HepG2 (cell line): ENCODE measurements around the gene MYOZ3.

Experiments used
- CEBPB ChIP-seq: IDR thresholded peaks from 2 replicates; pipeline ENCODE4 v1.6.1; 2011; ENCODE audit warnings: low read depth, low read length, improper control_type of control experiment, borderline replicate concordance
- CHD4 ChIP-seq: fragments of 200-600 bp; sonication (generic); IDR thresholded peaks from 2 replicates; pipeline ENCODE4 v1.7.0; 2017; ENCODE audit warnings: mild to moderate bottlenecking, low read length, borderline replicate concordance
- EZH2 ChIP-seq: conservative IDR thresholded peaks from 2 replicates; pipeline ENCODE4 v1.6.1; 2012; ENCODE audit warnings: mild to moderate bottlenecking, low read depth, low read length, moderate library complexity
- HDAC1 ChIP-seq: sonication (generic); formaldehyde crosslinking; IDR thresholded peaks from 2 replicates; pipeline ENCODE4 v1.5.1; 2020; ENCODE audit warnings: mild to moderate bottlenecking, missing genetic modification reagents
- NKX3-1 ChIP-seq: sonication (generic); formaldehyde crosslinking; IDR thresholded peaks from 2 replicates; pipeline ENCODE4 v1.5.0; 2020; ENCODE audit warnings: missing genetic modification reagents
- POLR2A ChIP-seq, 2 experiments: IDR thresholded peaks; 2 replicates each; pipeline ENCODE4 v1.6.1; 2011; ENCODE audit warnings: low read depth in 2 of 2, low read length in 2 of 2, mild to moderate bottlenecking in 1 of 2, moderate library complexity in 1 of 2; ENCODE audit not compliant: insufficient read depth in 1 of 2
- RXRA ChIP-seq: sonication (generic); formaldehyde crosslinking; IDR thresholded peaks from 2 replicates; pipeline ENCODE4 v1.5.1; 2020; ENCODE audit warnings: missing genetic modification reagents
- SCMH1 ChIP-seq: sonication (generic); formaldehyde crosslinking; IDR thresholded peaks from 2 replicates; pipeline ENCODE4 v1.9.0; 2021; ENCODE audit warnings: missing genetic modification reagents, mild to moderate bottlenecking, borderline replicate concordance
- XBP1 ChIP-seq: sonication (generic); formaldehyde crosslinking; IDR thresholded peaks from 2 replicates; pipeline ENCODE4 v1.5.0; 2020; ENCODE audit warnings: missing genetic modification reagents
- ZBTB33 ChIP-seq: sonication (generic); formaldehyde crosslinking; IDR thresholded peaks from 2 replicates; pipeline ENCODE4 v1.4.0; 2020; ENCODE audit warnings: missing genetic modification reagents
- ZNF121 ChIP-seq: sonication (generic); formaldehyde crosslinking; IDR thresholded peaks from 2 replicates; pipeline ENCODE4 v1.5.0; 2020; ENCODE audit warnings: mild to moderate bottlenecking, missing genetic modification reagents

- TF ChIP-seq ZNF121 (no peak), XBP1 (CRISPR knock-in tag) (no peak), EZH2 (no peak), HDAC1 (CRISPR knock-in tag) (no peak), CEBPB (no peak), ZBTB33 (no peak), SCMH1 (CRISPR knock-in tag) (no peak), RXRA (CRISPR knock-in tag) (no peak), POLR2A (IDR thresholded peaks at IDR 0.05; ENCODE audit: insufficient read depth in 1 of 2, low read depth in 2 of 2, low read length in 2 of 2) (no peak), CHD4 (no peak), NKX3-1 (CRISPR knock-in tag) (no peak)
These were observed 37.2 kb upstream of the MYOZ3 start for GRCh38 chr5:150623878-150624216.
